Neutrophil (primary cell): ENCODE data around the gene HOXB8.

Experiments
- H3K27ac ChIP-seq: fragments of 200-600 bp; sonication (generic); 2 replicates; pipeline ENCODE4 v1.5.1; 2016; ENCODE audit warnings: mild to moderate bottlenecking, moderate library complexity
- H3K27me3 ChIP-seq: fragments of 200-600 bp; sonication (generic); 2 replicates; pipeline ENCODE4 v1.6.0; 2016; ENCODE audit warnings: mild to moderate bottlenecking
- H3K36me3 ChIP-seq: fragments of 200-600 bp; sonication (generic); 2 replicates; pipeline ENCODE4 v1.5.1; 2017
- H3K4me1 ChIP-seq, 2 experiments: fragments of 200-600 bp in 1 of 2; sonication (generic) in 1 of 2; 1 replicate in 1 of 2; 2 replicates in 1 of 2; pipeline versions ENCODE4 v1.5.1 to v1.6.1; 2013 to 2016; ENCODE audit warnings: low read depth in 1 of 2, low read length in 1 of 2, mild to moderate bottlenecking in 1 of 2, moderate library complexity in 1 of 2; ENCODE audit not compliant: control insufficient read depth in 1 of 2, insufficient read depth in 1 of 2
- H3K4me3 ChIP-seq, 2 experiments: fragments of 200-600 bp in 1 of 2; sonication (generic) in 1 of 2; 1 replicate in 1 of 2; 2 replicates in 1 of 2; pipeline ENCODE4 v1.5.1; 2013 to 2016; ENCODE audit warnings: low read depth in 1 of 2, low read length in 1 of 2, mild to moderate bottlenecking in 1 of 2, moderate library complexity in 1 of 2
- H3K9me3 ChIP-seq: fragments of 200-600 bp; sonication (generic); 2 replicates; pipeline ENCODE4 v1.5.1; 2016
- TF ChIP-seq, protein P1 (sequence below): fragments of 200-600 bp; sonication (generic); IDR thresholded peaks from 2 replicates; pipeline ENCODE4 v1.5.1; 2016; ENCODE audit warnings: antibody characterized with exemption

Gene HOXB8

GRCh38 chr17:48577946-48578615 lies 37.0 kb downstream of the HOXB8 start, which contains the start of gene HOXB4:
HOXB4 (minus strand) TSS chr17:48578350; CDS start chr17:48578319, 31 bp downstream.
- H3K27ac ChIP-seq, result no peak within 1 kb of the TSS

GRCh38 chr17:48577330-48577945 lies 37.7 kb downstream of the HOXB8 start:
- H3K9me3 ChIP-seq, result no peaks in the 10 kb centered on the region
- H3K27ac ChIP-seq, result no peak overlapping the region
- H3K4me1 ChIP-seq, result peaks cover 0 to 4% of the 10 kb centered on the region in 2 experiments
- TF ChIP-seq, protein P1, sequence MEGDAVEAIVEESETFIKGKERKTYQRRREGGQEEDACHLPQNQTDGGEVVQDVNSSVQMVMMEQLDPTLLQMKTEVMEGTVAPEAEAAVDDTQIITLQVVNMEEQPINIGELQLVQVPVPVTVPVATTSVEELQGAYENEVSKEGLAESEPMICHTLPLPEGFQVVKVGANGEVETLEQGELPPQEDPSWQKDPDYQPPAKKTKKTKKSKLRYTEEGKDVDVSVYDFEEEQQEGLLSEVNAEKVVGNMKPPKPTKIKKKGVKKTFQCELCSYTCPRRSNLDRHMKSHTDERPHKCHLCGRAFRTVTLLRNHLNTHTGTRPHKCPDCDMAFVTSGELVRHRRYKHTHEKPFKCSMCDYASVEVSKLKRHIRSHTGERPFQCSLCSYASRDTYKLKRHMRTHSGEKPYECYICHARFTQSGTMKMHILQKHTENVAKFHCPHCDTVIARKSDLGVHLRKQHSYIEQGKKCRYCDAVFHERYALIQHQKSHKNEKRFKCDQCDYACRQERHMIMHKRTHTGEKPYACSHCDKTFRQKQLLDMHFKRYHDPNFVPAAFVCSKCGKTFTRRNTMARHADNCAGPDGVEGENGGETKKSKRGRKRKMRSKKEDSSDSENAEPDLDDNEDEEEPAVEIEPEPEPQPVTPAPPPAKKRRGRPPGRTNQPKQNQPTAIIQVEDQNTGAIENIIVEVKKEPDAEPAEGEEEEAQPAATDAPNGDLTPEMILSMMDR, result no peak
- no peak overlapping the region for H3K4me3 ChIP-seq
- peaks cover 100% of the 10 kb centered on the region for H3K27me3 ChIP-seq
- no peaks in the 10 kb centered on the region for H3K36me3 ChIP-seq

More at GRCh38 chr17:48577946-48578615, 37.0 kb downstream of the HOXB8 start, which contains the start of gene HOXB4:
- Histone ChIP-seq H3K27me3 (peaks cover 100% of the 10 kb centered on the region), H3K4me1 (peaks cover 0 to 4% of the 10 kb centered on the region in 2 experiments), H3K9me3 (no peaks in the 10 kb centered on the region), H3K36me3 (no peaks in the 10 kb centered on the region), H3K4me3 (no peak within 1 kb of the TSS)
- TF ChIP-seq, protein P1, result no peak

DNA sequence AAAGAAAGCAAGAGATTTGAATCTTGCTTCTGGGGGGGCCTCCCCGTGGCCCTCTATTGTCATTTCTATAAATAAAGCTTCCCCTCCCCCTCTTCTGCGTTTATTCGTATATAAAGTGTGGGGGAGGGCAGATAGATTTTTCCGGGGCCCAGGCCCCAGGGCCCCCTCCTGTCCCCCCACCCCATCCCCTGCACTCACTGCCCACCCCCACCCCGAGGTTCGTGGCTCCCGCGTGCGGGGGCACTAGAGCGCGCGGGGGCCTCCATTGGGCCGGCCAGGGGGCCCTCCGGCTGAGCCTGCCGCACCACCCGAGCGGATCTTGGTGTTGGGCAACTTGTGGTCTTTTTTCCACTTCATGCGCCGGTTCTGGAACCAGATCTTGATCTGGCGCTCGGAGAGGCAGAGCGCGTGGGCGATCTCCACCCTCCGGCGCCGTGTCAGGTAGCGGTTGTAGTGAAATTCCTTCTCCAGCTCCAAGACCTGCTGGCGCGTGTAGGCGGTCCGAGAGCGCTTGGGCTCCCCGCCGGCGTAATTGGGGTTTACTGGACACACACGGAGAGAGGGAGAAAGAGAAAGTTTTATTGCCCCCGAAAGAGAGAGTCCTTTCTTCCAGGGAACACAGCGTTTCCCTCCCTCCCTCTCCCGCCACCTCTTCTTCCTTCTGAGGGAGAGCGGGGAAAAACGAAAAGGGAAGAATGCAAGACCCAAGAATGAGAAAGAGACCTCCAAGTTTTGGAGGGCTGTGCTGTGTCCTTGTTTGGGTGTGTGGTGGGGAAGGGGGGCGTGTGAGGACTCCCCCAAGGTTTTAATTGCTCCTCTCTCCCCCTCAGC lies 38.4 kb downstream of the HOXB8 start:
- Histone ChIP-seq H3K36me3 (no peaks in the 10 kb centered on the region), H3K27me3 (peaks cover 100% of the 10 kb centered on the region), H3K4me1 (peaks cover 0 to 4% of the 10 kb centered on the region in 2 experiments), H3K9me3 (no peaks in the 10 kb centered on the region), H3K27ac (no peak overlapping the region), H3K4me3 (no peak overlapping the region)
- TF ChIP-seq, protein P1, result no peak

GRCh38 chr17:48575673-48576478 lies 39.2 kb downstream of the HOXB8 start:
- Histone ChIP-seq H3K4me3 (no peak overlapping the region), H3K9me3 (no peaks in the 10 kb centered on the region), H3K27me3 (peaks cover 100% of the 10 kb centered on the region), H3K36me3 (no peaks in the 10 kb centered on the region), H3K27ac (no peak overlapping the region), H3K4me1 (peaks cover 0 to 4% of the 10 kb centered on the region in 2 experiments)
- TF ChIP-seq, protein P1, result no peak

DNA sequence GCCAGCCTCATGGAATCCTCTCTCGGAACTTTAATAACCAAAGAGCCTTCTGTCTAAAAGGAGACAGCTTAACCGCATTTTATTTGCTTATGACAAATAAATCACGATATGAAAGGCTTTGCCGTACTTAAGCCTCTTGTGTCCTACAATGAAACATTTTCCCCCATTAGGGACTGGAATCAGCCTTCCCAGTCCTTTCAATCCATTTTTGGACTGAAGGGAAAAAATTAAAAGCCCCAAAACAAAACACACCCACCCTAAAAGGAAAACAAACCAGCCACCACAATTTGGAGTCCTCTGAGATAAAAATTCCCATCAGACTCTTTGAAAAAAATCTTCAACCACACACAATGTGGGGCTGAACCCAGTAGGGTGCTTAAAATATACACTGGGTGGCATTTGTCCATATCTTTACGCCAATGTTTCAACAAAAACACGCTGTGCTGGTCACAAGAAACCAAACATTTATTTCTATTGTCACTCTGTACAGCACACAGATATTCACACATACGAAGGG lies 40.0 kb downstream of the HOXB8 start:
- Histone ChIP-seq H3K4me1 (peaks cover 0 to 4% of the 10 kb centered on the region in 2 experiments), H3K9me3 (no peaks in the 10 kb centered on the region), H3K27ac (no peak overlapping the region), H3K36me3 (no peaks in the 10 kb centered on the region), H3K27me3 (peaks cover 100% of the 10 kb centered on the region), H3K4me3 (no peak overlapping the region)
- TF ChIP-seq, protein P1, result no peak
